Spinal cord (tissue), 10 donors: ENCODE data around the gene AMD1. TPM values are rescaled to one million over a fixed set of nuclear protein-coding genes. Genes with fewer than 3 reads are reported as not detected.
A peak's percentile ranks its signal among the peaks of the same experiment; 100 is the strongest.

Experiments
- DNase-seq, 6 donors: peaks; one replicate each; pipeline versions ENCODE4 v3.0.0 to v3.0.0-alpha.2; 2013 to 2015; ENCODE audit warnings: low spot score in 6 of 6, low read depth in 4 of 6
- H3K27ac ChIP-seq: one replicate; pipeline ENCODE4 v1.5.1; 2013; ENCODE audit warnings: low read depth, low read length, control low read depth
- H3K27me3 ChIP-seq: one replicate; pipeline ENCODE4 v1.6.1; 2013; ENCODE audit warnings: low read length; ENCODE audit not compliant: control insufficient read depth, insufficient read depth
- H3K36me3 ChIP-seq: one replicate; pipeline ENCODE4 v1.6.1; 2013; ENCODE audit warnings: low read length; ENCODE audit not compliant: control insufficient read depth, insufficient read depth
- H3K4me1 ChIP-seq: one replicate; pipeline ENCODE4 v1.6.1; 2013; ENCODE audit warnings: low read length; ENCODE audit not compliant: control insufficient read depth, insufficient read depth
- H3K4me3 ChIP-seq: one replicate; pipeline ENCODE4 v1.5.1; 2013; ENCODE audit warnings: low read depth, low read length, control low read depth
- H3K9me3 ChIP-seq: one replicate; pipeline ENCODE4 v1.6.1; 2013; ENCODE audit warnings: low read length; ENCODE audit not compliant: control insufficient read depth, insufficient read depth
- WGBS: methylation state at CpG from one replicate; pipeline ENCODE4 v1.1.5; 2013; ENCODE audit warnings: missing lambda C conversion rate; ENCODE audit not compliant: insufficient coverage; 5-methylcytosine and 5-hydroxymethylcytosine counted together
- polyA plus RNA-seq, 2 donors: library from polyadenylated mRNA; unstranded; fragments of 120-200 nt; gene quantifications; one replicate each; pipeline ENCODE4 v1.2.1, GENCODE V29; 2013; ENCODE audit not compliant: insufficient read length in 2 of 2
- total RNA-seq, 2 donors: library from RNA; depleted of rRNA in 1 of 2; stranded (reverse); fragments of 120-200 nt in 1 of 2; fragments of >200 nt in 1 of 2; gene quantifications; one replicate each; pipeline versions ENCODE4 v1.2.3 to v1.2.4, GENCODE V29; 2013 to 2014
- donor health status: healthy.

The AMD1 gene
- total and polyA plus RNA-seq, 4 donors, result 62.1 to 108 (median 69.7) TPM

DNA sequence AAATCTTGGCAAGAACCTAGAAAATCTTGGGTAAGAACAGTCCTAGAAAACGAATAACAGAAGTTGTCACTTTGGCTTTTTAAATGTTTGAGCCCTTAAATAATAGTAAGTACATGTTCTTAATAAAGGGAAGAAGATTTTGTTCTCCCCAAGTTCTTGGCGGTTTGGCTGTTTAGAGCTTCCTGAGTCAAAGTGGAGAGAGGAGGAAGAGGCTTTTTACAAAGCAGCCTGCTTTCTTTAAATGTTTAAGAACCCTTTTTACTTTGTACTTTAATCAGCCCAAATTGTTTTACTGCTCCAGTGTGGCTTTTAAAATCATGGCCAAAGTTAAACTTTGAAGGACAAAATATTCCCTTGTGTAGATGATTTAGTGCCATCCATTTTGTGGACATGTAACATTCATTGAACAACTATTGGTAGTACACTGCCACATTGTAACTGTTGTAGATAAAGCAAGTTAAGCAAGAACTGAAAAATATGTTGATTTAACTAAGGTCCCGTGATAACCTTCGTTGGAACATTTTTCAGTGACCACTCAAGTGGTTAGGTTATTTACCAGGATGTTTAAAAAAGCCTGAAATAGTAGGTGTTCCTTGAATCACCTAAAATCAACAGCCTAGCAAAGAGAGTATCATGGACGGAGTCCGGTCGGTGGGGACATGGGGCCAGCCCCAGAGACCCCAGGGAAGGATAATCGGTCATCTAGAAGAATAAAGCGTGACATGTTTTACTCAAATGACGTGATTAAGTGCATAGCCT is 2.4 kb downstream of the AMD1 start:
- H3K9me3 ChIP-seq, result no peaks in the 10 kb centered on the region
- peak overlapping the region; percentile 86 for H3K27ac ChIP-seq
- peaks cover 23% of the 10 kb centered on the region for H3K4me1 ChIP-seq
- no peaks in the 10 kb centered on the region for H3K36me3 ChIP-seq
- WGBS, result 40% methylated on average over 6 of the region's 10 CpGs
- peak in 1 of 6 donors; percentile 14 for DNase-seq
- H3K27me3 ChIP-seq, result no peaks in the 10 kb centered on the region
- peak overlapping the region; percentile 91 for H3K4me3 ChIP-seq

DNA sequence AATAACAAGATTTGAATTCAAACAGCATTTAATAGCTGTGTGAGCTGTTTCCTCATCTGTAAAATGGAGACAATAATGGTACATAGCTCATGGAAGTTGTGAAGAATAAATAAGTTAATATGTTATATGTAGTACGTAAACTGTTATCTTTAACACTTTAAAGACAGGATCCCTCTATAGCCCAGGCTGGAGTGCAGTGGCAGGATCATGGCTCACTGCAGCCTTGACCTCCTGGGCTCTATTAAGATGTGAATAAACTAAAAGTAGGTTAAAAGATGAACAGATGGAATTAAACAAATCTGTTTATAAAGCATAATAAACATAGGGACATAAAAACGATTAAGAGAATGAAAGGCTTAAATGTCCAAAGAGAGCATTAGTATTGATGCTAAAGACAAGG is 3.0 kb downstream of the AMD1 start:
- H3K27me3 ChIP-seq, result no peaks in the 10 kb centered on the region
- DNase-seq, result no peak
- H3K27ac ChIP-seq, result no peak overlapping the region
- peaks cover 23% of the 10 kb centered on the region for H3K4me1 ChIP-seq
- no CpG with 5 or more reads among the region's 2 CpGs for WGBS
- no peaks in the 10 kb centered on the region for H3K36me3 ChIP-seq
- H3K4me3 ChIP-seq, result no peak overlapping the region
- H3K9me3 ChIP-seq, result no peaks in the 10 kb centered on the region

DNA sequence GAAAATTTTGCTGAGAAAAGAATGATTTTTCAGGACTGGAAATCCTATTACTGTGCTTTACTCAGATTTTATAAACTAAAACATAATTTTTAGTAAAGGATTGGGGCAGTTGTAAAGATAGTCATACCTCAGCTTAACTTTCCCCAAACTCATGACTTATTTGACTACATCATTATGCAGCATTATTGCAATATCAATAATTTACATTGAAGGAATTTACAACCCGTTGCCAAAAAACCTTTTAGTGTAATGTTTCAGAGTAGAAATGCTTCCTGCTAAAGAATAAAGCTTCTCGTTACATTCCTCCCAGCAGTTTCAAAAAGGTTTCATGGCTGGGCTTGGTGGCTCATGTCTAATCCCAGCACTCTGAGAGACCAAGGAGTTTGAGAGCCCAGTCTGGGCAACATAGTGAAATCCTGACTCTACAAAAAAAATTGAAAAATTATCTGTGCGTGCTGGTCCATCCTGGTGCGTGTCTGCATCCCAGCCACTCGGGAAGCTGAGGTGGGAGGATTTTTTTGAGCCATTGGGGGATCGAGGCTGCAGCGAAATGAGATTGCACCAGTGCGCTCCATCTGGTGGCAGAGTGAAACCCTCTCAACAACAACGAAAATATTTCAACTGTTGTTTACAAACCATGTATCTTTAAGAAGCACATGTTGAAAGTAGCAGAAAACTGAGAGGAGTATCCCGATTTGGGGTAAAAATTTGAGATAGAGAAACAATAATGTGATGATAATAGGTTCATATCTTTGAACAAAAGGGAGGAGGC is 4.4 kb downstream of the AMD1 start:
- no CpG with 5 or more reads among the region's 10 CpGs for WGBS
- DNase-seq, result peak in 3 of 6 donors; percentile 13 to 75 (median 62)
- no peaks in the 10 kb centered on the region for H3K27me3 ChIP-seq
- no peaks in the 10 kb centered on the region for H3K36me3 ChIP-seq
- H3K4me1 ChIP-seq, result peaks cover 21% of the 10 kb centered on the region
- H3K27ac ChIP-seq, result no peak overlapping the region
- no peaks in the 10 kb centered on the region for H3K9me3 ChIP-seq
- no peak overlapping the region for H3K4me3 ChIP-seq

- Histone ChIP-seq H3K4me3 (no peak overlapping the region), H3K9me3 (no peaks in the 10 kb centered on the region), H3K27me3 (no peaks in the 10 kb centered on the region), H3K27ac (no peak overlapping the region), H3K4me1 (peaks cover 20% of the 10 kb centered on the region), H3K36me3 (no peaks in the 10 kb centered on the region)
- no peak for DNase-seq
- WGBS, result 84% methylated on average over 4 of the region's 9 CpGs
Measured at GRCh38 chr6:110880651-110881050, 6.1 kb downstream of the AMD1 start.

DNA sequence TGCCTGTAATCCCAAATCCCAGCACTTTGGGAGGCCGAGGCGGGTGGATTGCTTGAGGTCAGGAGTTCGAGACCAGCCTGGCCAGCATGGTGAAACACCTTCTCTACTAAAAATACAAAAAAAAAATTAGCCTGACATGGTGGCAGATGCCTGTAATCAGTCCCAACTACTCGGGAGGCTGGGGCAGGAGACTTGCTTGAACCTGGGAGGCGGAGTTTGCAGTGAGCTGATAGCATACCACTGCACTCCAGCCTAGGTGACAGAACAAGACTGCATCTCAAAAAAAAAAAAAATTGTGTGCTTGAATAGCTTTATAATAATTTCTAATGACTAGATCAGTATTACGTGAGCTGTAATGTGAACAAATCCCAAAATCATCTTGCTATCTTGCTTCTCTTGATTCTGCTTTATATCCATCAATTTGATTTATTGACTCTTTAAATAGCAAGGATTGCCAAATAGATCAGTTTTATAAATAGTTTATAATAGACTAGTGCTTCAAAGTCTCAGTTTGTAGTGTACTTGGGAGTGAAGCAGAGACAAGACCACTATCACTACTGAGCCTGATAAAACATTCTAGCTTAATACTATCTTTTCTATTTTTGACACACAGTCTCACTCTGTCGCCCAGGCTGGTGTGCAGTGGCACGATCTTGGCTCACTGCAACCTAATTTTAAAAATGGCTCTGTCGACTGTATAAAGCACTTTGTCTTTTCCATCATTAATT is 7.1 kb downstream of the AMD1 start:
- H3K27me3 ChIP-seq, result no peaks in the 10 kb centered on the region
- H3K36me3 ChIP-seq, result no peaks in the 10 kb centered on the region
- no peak for DNase-seq
- 45% methylated on average over 3 of the region's 9 CpGs for WGBS
- no peak overlapping the region for H3K27ac ChIP-seq
- no peaks in the 10 kb centered on the region for H3K9me3 ChIP-seq
- peaks cover 14% of the 10 kb centered on the region for H3K4me1 ChIP-seq
- no peak overlapping the region for H3K4me3 ChIP-seq

DNA sequence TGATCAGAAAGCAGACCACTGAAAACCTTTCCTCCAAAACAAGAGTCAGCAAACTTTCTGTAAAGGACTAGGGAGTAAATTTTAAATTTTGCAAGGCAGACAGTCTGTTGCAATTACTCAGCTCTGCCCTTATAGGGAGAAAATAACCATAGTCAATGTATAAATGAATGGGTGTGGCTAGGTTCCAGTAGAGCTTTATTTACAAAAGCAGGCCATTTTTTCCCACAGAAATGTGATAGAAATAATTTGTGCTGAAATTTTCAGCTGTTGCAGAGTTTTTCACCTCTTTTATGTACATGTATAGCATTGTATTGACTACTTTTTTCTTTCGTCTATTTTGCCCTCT is 7.7 kb downstream of the AMD1 start:
- no peak for DNase-seq
- peaks cover 12% of the 10 kb centered on the region for H3K4me1 ChIP-seq
- no peaks in the 10 kb centered on the region for H3K36me3 ChIP-seq
- no peaks in the 10 kb centered on the region for H3K9me3 ChIP-seq
- H3K27ac ChIP-seq, result no peak overlapping the region
- no peak overlapping the region for H3K4me3 ChIP-seq
- no CpG with 5 or more reads among the region's 1 CpG for WGBS
- no peaks in the 10 kb centered on the region for H3K27me3 ChIP-seq

- no peaks in the 10 kb centered on the region for H3K27me3 ChIP-seq
- peak overlapping the region; percentile 11 for H3K27ac ChIP-seq
- no peaks in the 10 kb centered on the region for H3K36me3 ChIP-seq
- H3K4me1 ChIP-seq, result peaks cover 8% of the 10 kb centered on the region
- H3K9me3 ChIP-seq, result no peaks in the 10 kb centered on the region
- 60% methylated on average over 1 of the region's 2 CpGs for WGBS
- peak in 1 of 6 donors; percentile 13 for DNase-seq
- H3K4me3 ChIP-seq, result no peak overlapping the region
Measured at GRCh38 chr6:110882824-110883554, 8.4 kb downstream of the AMD1 start.

DNA sequence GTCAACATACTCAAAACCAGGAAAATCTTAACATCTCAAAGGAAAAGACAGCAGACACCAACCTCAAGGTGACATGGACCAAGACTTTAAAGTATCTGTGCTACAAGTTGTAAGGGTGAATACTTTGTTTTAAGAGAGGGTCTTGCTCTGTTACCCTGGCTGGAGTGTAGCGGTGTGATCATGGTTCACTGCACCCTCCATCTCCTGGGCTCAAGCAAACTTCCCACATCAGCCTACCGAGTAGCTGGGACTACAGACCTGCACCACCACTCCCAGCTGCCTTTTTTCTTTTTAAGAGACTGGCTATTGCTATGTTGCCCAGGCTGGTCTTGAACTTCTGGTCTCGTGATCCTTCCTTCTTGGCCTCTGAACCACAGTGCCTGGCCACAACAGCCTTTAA is 9.7 kb downstream of the AMD1 start:
- peaks cover 8% of the 10 kb centered on the region for H3K4me1 ChIP-seq
- WGBS, result 63% methylated on average over 1 of the region's 3 CpGs
- H3K9me3 ChIP-seq, result no peaks in the 10 kb centered on the region
- no peaks in the 10 kb centered on the region for H3K36me3 ChIP-seq
- H3K27ac ChIP-seq, result no peak overlapping the region
- DNase-seq, result no peak
- no peak overlapping the region for H3K4me3 ChIP-seq
- no peaks in the 10 kb centered on the region for H3K27me3 ChIP-seq

DNA sequence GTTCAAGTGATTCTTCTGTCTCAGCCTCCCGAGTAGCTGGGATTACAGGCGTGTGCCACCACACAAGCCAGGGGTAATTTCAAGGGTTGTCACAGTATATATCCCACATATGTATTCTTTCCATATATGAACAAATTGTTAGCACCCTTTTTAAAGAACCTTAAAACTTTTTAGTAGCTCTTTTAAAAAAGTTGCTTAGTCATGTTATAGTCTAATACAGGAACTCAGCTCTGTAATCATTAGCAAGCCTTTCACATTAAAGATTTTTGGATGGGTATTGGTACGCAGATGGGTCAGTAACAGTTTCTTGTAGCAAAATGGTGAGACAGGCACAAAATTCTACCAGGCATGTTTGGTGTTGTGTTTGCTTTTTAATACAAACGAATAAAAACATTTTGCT is 10.9 kb downstream of the AMD1 start:
- peaks cover 7% of the 10 kb centered on the region for H3K4me1 ChIP-seq
- no peak overlapping the region for H3K27ac ChIP-seq
- no peak for DNase-seq

More for the DNA sequence above, 10.9 kb downstream of the AMD1 start:
- H3K36me3 ChIP-seq, result peaks cover 3% of the 10 kb centered on the region
- WGBS, result 100% methylated on average over 2 of the region's 4 CpGs
- no peaks in the 10 kb centered on the region for H3K27me3 ChIP-seq
- H3K4me3 ChIP-seq, result no peak overlapping the region
- H3K9me3 ChIP-seq, result no peaks in the 10 kb centered on the region
